NCI-H2227 (cell line): ENCODE data around the gene TNNT2.

Experiments
- DNase-seq: peaks from one replicate; lab custom pipeline; 2025; ENCODE audit not compliant: unreplicated experiment; lab: John Stamatoyannopoulos, UW

TNNT2 gene

GRCh38 chr1:201357636-201358348 is 19.7 kb downstream of the TNNT2 start:
- DNase-seq, result no peak

- no peak for DNase-seq
These were observed 20.3 kb downstream of the TNNT2 start for GRCh38 chr1:201357211-201357610.

- DNase-seq, result no peak
These were observed 20.8 kb downstream of the TNNT2 start for GRCh38 chr1:201356701-201357100.

- no peak for DNase-seq
These were observed 21.2 kb downstream of the TNNT2 start for GRCh38 chr1:201356236-201356635.

GRCh38 chr1:201355471-201355870 is 22.0 kb downstream of the TNNT2 start:
- no peak for DNase-seq

- DNase-seq, result no peak
These were observed 22.6 kb downstream of the TNNT2 start for GRCh38 chr1:201354901-201355295.

GRCh38 chr1:201354151-201354900 is 23.2 kb downstream of the TNNT2 start:
- no peak for DNase-seq

- no peak for DNase-seq
These were observed 24.1 kb downstream of the TNNT2 start for GRCh38 chr1:201353186-201353940.

- no peak for DNase-seq
These were observed 25.9 kb downstream of the TNNT2 start for GRCh38 chr1:201351617-201352016.

GRCh38 chr1:201350884-201351283 is 26.6 kb downstream of the TNNT2 start:
- no peak for DNase-seq

GRCh38 chr1:201350361-201350725 is 27.1 kb downstream of the TNNT2 start:
- no peak for DNase-seq

GRCh38 chr1:201349092-201349491 is 28.4 kb downstream of the TNNT2 start:
- DNase-seq, result no peak

- DNase-seq, result peak; percentile 76
These were observed 29.3 kb downstream of the TNNT2 start for GRCh38 chr1:201348211-201348566.

GRCh38 chr1:201347498-201348210 is 29.8 kb downstream of the TNNT2 start:
- DNase-seq, result no peak

GRCh38 chr1:201346987-201347386 is 30.5 kb downstream of the TNNT2 start:
- no peak for DNase-seq

- peak; percentile 46 for DNase-seq
These were observed 31.0 kb downstream of the TNNT2 start for GRCh38 chr1:201346337-201346939.

- DNase-seq, result no peak
These were observed 32.5 kb downstream of the TNNT2 start for GRCh38 chr1:201345081-201345355.

GRCh38 chr1:201344206-201345080 is 33.0 kb downstream of the TNNT2 start:
- no peak for DNase-seq

GRCh38 chr1:201341377-201341776 is 36.1 kb downstream of the TNNT2 start:
- no peak for DNase-seq
